Activated naive CD4-positive, alpha-beta T cell treated with anti-CD3 and anti-CD28 coated beads, Interleukin-2, amount 50 U/mL, for 16 hours (primary cell): ENCODE data around the gene AVPR1A.

Source experiments
- DNase-seq: peaks from one replicate; pipeline ENCODE4 v3.0.0-alpha.2; 2020

The AVPR1A gene

DNA sequence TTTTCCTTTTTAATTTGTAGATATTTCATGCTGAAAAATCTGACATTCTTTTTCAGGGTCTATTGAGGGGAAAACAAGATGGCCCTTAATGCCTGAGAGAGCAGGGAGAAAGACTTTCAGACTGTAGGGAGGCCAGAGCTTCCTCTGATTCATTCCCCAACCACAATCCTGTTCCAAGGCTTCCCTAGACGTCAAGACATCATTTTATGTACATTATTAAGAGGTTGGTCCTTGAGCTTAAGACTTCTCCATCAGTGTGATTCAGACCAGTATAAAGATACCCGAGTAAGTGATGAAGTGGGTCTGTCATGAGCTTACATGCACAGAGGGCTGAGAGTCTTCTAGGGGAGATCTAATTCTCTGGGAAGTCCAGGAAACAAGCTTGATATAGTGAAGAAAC, 57.3 kb downstream of the AVPR1A start:
- DNase-seq: no peak

DNA sequence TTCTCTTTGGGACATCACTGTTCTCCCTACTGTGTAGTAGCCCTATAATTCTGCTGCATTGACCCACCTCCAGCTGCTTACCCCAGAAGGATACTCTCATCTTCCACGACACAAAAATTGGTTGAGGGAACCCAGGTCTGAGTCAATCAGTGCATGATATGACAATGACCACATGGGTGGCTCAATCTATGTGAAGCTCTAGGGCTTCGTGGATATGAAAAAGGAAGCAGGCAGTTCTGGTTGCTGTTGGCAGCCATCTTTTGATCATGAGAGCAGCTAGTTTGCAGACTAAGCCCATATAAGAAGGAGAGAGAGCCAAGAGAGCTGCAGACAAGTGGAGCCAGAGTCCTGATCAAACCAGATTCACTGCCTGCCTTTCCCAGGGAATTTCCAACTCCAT, 57.9 kb downstream of the AVPR1A start:
- DNase-seq: no peak
